GM21825 (cell line): Measurements from ENCODE around the gene ST3GAL6.

Experiments
- ATAC-seq: cut with Tn5 transposase; IDR thresholded peaks from one replicate; pipeline ENCODE4 v1.9.1; 2021; ENCODE audit warnings: mild to moderate bottlenecking, moderate library complexity; ENCODE audit not compliant: unreplicated experiment

ST3GAL6 gene

GRCh38 chr3:98775459-98776139, 12.5 kb downstream of the ST3GAL6 start:
- no peak for ATAC-seq

GRCh38 chr3:98776140-98776493, 13.0 kb downstream of the ST3GAL6 start:
- ATAC-seq: no peak

- ATAC-seq: no peak
Measured at GRCh38 chr3:98777286-98777685, 14.1 kb downstream of the ST3GAL6 start.

DNA sequence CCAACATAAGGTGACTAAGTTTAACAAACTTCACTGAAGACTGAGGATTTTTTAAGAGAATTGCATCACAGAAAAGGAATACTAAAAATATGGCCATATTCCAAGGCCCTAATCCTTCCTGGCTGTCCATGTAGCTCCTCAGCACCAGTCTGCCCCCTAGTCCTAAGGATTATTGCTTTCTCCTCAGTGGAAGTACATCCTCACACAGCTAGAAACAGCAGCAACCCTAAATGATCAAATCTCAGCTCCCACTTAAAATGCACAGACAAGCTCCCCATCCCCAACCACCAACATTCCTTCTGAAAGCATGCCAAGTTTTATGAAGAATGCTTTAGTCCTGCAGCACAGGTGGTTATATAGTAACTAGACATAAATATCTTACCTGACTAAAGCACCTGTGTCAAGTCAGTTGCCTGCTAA, 14.7 kb downstream of the ST3GAL6 start:
- no peak for ATAC-seq

- no peak for ATAC-seq
Measured at GRCh38 chr3:98778383-98778782, 15.2 kb downstream of the ST3GAL6 start.

DNA sequence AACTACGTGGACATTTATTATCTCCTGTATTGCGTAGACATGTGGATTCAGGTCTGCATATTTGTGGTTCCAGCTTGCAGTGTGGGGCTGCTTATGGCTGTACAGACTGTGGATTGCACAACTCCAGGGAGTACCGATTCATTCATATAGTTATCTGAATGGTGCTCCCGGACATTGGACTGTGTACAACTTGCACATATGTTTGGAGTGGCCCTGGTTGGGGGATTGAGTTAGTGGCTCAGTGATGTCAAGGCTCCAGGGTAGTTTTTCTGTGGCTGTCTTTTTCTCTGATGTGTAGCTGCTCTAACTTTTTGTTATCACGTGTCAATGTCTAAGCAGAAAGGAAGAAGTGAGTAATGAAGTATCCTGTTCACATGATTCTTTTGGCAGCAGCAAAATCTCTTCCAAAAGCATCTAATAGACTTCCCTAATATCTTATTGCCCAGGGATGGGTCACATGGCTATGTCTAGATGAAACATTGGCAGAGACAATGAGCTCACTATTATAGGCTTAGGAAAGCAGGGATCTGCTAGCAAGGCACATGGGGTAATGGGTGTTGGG, 15.8 kb downstream of the ST3GAL6 start:
- ATAC-seq: no peak

DNA sequence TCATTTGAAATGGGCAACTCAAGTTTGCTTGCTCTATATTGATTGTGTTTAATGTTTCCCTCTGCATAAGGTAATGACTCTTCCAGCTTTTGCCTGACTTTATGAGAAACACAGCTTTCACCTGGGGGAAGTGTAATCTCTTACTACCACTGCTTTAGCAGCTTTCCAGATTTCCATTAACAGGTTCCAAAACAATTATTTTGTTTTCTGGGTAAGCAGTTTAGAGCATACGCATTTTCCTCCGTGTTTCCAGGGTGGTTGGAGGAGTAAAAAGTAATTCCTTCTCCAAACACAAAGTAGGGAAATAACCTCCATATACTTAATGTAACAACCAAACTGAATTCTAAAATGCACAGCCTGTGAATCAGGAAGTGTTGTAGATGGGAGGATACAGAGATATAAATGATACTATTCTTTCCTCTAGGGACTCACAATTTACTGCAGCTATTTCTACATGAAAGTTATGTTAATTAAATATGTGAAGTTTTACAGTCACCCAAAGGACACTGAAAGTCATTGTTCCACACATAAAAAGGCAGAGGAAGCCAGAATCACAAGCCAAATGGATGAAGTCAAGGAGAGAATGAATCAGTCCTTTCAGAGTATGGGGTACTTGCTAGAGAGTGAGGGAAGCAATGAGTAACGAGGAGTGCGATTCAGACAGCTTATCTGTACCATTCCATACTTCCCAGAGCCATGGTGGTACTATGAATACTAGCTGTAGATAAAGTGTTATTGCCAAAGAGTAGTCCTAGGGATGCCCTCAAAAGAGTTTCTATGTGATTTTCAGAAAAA, 16.6 kb downstream of the ST3GAL6 start:
- no peak for ATAC-seq

DNA sequence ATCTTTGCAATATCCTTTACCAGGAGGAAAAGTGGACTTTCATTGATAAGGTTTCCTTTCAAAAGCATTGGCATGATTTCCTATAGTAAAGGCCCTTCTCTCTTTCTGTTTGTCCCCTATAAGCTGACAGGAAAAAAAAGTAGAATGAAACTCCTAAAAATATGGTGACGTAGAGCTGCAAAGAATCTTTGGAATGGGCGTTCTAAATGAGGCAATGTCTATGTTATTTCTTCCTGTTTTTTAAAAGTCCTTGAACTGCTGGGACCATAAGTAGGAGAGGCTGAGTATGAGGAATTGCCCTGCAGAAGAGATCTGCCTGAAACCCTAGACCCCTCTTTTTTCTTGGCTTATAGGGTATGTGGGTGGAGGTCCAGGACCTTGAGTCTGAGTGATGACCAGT, 17.2 kb downstream of the ST3GAL6 start:
- no peak for ATAC-seq

GRCh38 chr3:98782824-98783500, 19.8 kb downstream of the ST3GAL6 start:
- no peak for ATAC-seq

GRCh38 chr3:98784042-98784441, 20.9 kb downstream of the ST3GAL6 start:
- no peak for ATAC-seq

DNA sequence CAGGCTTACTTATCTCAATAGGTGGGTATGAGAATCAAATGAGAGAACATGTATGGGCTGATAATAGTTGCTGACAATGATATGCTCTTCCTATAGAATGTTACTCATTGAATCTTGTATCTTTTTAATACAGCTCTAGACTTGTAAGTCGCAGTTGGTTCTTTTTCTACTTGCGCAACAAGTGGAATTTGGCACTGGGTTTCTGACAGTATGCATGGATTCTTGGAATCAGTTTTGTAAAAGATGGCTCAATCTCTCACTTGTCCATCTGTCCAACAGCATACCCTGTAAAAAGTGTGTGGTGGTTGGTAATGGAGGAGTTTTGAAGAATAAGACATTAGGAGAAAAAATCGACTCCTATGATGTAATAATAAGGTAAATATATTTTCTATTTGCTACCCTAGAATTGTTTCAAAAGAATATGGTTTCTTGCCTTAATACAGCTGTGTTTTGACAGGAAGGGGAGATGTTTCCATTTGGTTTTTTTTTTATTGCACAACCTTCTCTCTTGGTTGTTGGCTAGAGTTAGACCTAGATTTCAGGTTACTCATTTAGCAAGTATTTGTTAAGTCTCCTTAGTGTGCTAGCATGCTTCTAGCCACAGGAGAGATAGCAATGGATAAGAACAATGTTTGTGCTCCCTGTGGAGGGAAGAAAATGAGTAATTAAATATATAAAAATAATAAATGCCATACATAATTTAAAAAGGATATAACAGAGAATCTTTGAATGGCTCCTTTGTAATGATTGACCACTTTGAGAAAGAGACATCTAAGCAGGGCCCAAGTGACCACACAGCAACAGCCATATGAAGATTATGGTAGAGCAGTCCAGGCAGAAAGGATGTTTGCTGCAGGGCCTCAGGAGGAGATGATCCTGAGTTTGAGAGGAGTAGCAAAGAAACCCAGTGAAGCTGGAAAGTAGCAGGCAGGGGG, 21.8 kb downstream of the ST3GAL6 start:
- no peak for ATAC-seq

DNA sequence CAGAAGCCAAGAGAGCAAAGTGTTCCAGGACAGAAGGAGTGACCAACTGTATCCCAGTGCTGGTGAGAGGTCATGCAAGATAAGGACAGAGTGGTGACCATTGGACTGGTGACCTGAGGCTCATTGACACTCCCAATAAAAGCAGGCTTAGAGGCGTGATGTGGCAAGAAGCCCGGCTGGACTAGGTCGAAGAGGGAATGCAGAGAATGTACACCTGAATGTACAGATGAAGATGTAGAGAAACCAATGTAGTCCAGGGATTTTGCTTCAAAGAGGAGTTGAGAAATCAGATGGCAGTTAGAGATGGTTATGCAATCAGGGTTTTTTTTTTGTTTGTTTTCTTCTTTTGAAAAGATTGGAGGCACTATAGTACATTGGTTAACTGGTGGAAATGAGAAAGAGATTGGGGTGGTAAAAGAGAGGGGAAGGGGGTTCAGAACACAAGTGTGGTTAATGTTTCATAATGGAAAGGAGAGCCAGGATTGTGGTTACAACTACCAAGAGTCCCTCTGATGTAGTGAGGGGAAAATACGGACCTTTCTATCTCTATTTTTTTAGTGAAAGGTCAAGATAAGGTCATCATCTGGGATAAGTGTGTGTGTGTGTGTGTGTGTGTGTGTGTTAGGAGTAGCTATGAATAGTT, 23.3 kb downstream of the ST3GAL6 start:
- no peak for ATAC-seq

GRCh38 chr3:98787181-98787580, 24.0 kb downstream of the ST3GAL6 start:
- no peak for ATAC-seq

GRCh38 chr3:98788651-98789050, 25.5 kb downstream of the ST3GAL6 start:
- no peak for ATAC-seq

GRCh38 chr3:98791341-98792325, 28.5 kb downstream of the ST3GAL6 start:
- no peak for ATAC-seq

GRCh38 chr3:98793971-98794370, 30.8 kb downstream of the ST3GAL6 start:
- ATAC-seq: no peak

GRCh38 chr3:98796334-98796733, 33.2 kb downstream of the ST3GAL6 start:
- no peak for ATAC-seq

GRCh38 chr3:98797905-98798304, 34.8 kb downstream of the ST3GAL6 start:
- ATAC-seq: no peak

- ATAC-seq: no peak
Measured at GRCh38 chr3:98798820-98799219, 35.7 kb downstream of the ST3GAL6 start.
